GM13977 (cell line): Measurements from ENCODE around the gene TNKS2.
"Not testable (repeated sequence)": the region's sequence is repeated elsewhere in the genome, so short reads cannot be mapped to it uniquely, and the experiment has no call there.

ENCODE experiments used
- DNase-seq: peaks from one replicate; pipeline ENCODE4 v3.0.0; 2012; ENCODE audit warnings: low spot score
- in situ Hi-C: fragments of 300-500 bp; cut with MboI; formaldehyde crosslinking; loops from one replicate; pipeline ENCODE4 v1.12.0; 2022; ENCODE audit warnings: low sequenced_read_pairs, low pct_unique_long_range_greater_than_20kb, mixed read lengths, inconsistent platforms; ENCODE audit not compliant: unreplicated experiment
- TF ChIP-seq, protein P1 (sequence below): IDR thresholded peaks from 2 replicates; pipeline ENCODE4 v1.5.1; 2012; ENCODE audit warnings: mild to moderate bottlenecking, control low read depth; ENCODE audit not compliant: insufficient read depth; ENCODE audit errors: extremely low read depth, missing control alignments

TNKS2 gene

GRCh38 chr10:91800756-91801155 is 2.5 kb downstream of the TNKS2 start:
- in situ Hi-C loops, result no loop called here
- TF ChIP-seq, protein P1, sequence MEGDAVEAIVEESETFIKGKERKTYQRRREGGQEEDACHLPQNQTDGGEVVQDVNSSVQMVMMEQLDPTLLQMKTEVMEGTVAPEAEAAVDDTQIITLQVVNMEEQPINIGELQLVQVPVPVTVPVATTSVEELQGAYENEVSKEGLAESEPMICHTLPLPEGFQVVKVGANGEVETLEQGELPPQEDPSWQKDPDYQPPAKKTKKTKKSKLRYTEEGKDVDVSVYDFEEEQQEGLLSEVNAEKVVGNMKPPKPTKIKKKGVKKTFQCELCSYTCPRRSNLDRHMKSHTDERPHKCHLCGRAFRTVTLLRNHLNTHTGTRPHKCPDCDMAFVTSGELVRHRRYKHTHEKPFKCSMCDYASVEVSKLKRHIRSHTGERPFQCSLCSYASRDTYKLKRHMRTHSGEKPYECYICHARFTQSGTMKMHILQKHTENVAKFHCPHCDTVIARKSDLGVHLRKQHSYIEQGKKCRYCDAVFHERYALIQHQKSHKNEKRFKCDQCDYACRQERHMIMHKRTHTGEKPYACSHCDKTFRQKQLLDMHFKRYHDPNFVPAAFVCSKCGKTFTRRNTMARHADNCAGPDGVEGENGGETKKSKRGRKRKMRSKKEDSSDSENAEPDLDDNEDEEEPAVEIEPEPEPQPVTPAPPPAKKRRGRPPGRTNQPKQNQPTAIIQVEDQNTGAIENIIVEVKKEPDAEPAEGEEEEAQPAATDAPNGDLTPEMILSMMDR, result no peak
- DNase-seq, result no peak

GRCh38 chr10:91803386-91804125 is 5.3 kb downstream of the TNKS2 start:
- in situ Hi-C loops, result no loop called here
- TF ChIP-seq, protein P1, result no peak
- DNase-seq, result no peak

DNA sequence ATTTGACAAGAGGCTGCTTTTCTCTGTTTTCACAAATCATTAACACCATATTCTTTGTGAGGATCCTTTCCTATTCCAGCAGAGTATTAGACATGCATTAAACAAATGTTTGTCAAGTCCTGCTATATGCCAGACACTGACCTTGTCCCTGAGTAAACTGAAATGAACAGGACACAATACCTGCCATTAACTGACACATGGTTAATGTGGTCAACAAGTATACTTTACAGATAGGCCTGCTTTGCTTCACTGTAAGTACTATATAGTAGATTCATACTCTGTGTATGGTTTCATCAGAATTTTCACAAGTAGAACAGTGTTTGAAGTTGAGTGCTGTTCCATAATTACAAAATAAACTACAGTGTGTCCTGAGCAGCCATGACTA is 5.9 kb downstream of the TNKS2 start:
- no peak for DNase-seq
- TF ChIP-seq, protein P1, result no peak

DNA sequence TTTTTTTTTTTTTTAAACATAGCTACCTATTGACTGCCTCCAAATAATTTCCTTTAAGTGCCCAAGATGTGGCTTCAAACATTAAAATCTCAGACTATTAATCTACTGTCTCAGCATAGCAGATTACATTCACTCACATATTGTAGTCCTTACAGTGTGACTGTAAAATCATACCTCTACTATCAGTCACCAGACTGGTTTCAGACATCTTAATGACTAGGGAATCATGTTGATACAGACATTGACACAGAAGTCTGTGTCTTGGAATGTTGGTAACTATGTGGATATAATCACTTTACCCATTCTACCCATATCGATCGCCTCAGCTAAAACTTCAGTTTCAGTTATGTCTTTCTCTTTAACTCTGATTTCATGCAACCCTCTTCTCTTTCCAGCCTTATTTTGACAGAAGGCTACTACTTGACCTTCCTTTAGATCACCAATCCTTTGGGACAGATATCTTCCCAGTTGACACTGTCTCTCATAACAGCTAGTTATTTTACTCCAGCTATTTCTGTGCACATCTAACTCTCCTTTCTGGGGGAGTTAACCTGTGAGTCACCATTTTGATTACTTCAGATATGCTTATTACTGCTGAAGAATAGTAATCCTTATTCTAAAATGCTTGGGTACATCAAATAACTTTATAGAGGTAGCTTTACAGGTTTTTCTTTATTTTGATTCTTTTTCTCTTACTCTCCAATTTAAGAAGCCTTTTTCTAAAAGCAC is 7.0 kb downstream of the TNKS2 start:
- in situ Hi-C loops, result no loop called here
- TF ChIP-seq, protein P1, result no peak
- no peak for DNase-seq

More for the DNA sequence above, 5.9 kb downstream of the TNKS2 start:
- in situ Hi-C loops, result no loop called here

DNA sequence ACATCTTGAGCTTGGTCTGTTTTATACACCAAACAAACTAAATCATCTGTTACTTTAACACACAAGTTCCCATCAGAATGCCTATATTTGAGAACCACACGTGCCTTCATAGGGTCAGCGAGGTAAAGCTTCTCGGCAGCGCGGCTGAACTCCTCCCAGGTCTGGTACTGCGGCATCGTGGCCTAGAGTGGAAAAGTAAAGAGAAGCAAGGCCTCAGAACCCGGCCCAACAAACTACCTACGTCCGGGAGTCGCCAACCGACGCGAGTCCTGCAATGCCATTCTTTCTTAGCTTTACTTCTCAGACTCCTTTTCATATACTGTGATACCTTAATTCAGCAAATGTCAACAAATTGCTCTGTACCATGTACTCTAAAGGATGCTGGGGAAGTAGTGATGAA is 9.0 kb downstream of the TNKS2 start:
- DNase-seq, in situ Hi-C loops: not testable (repeated sequence)

DNA sequence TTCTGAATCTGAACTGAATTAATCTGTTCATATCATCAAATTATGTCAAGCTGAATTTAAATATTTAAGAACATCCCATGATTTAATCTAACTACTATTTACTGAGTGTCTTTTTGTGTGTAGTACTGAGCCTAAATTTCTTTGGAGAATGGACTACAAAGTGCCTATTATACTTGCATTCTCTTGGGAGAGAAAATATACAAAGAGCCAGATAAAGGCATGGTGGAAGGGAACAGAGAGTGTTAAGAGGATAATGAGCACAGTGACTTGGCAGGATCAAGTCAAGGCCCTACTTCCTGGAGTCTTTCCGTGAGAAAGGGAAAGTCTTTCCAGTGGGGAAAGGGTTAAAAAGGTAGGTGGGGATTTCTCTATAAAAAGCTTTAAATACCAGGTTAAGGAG is 15.0 kb downstream of the TNKS2 start:
- no peak for DNase-seq
- TF ChIP-seq, protein P1, result no peak
- in situ Hi-C loops, result no loop called here

DNA sequence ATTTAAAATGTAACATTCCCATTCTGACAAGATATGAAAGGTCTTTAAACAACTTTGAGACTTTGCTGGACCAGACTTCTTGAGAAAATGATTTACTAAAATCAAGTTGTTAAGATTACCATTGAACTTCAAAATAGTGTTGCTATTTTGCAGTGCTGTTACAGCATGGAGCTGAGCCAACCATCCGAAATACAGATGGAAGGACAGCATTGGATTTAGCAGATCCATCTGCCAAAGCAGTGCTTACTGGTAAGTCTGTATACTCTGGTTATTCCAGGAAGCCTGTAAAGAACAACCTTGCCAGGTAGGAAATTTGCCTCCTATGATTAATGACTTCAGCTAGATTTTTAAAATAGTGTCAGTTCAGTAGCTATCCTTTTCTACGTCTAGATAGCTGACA is 18.8 kb downstream of the TNKS2 start:
- TF ChIP-seq, protein P1, result no peak
- no peak for DNase-seq
- in situ Hi-C loops, result no loop called here
